IMR-90 (cell line): Measurements from ENCODE around the gene NSF.
"Not testable (repeated sequence)": the region's sequence is repeated elsewhere in the genome, so short reads cannot be mapped to it uniquely, and the experiment has no call there.

ENCODE experiments used
- CHD1 ChIP-seq: IDR thresholded peaks from 2 replicates; pipeline ENCODE4 v1.6.1; 2012; ENCODE audit warnings: low read depth, low read length, improper control_type of control experiment
- FOS ChIP-seq: fragments of 150-350 bp; IDR thresholded peaks from 2 replicates; pipeline ENCODE4 v1.6.1; 2016; ENCODE audit warnings: low read depth, low read length
- POLR2A ChIP-seq: IDR thresholded peaks from 2 replicates; pipeline ENCODE4 v1.6.1; 2012; ENCODE audit warnings: mild to moderate bottlenecking, low read depth, low read length
- RAD21 ChIP-seq: IDR thresholded peaks from 2 replicates; pipeline ENCODE4 v1.6.1; 2012; ENCODE audit warnings: low read length, improper control_type of control experiment
- RCOR1 ChIP-seq: IDR thresholded peaks from 2 replicates; pipeline ENCODE4 v1.6.1; 2012; ENCODE audit warnings: mild to moderate bottlenecking, low read length, improper control_type of control experiment; ENCODE audit not compliant: insufficient replicate concordance
- RFX5 ChIP-seq: IDR thresholded peaks from 2 replicates; pipeline ENCODE4 v1.8.0; 2012; ENCODE audit warnings: low read depth, mild to moderate bottlenecking, low read length, moderate library complexity
- TF ChIP-seq, protein P1 (sequence below): conservative IDR thresholded peaks from 2 replicates; pipeline ENCODE4 v1.5.1; 2012; ENCODE audit warnings: mild to moderate bottlenecking, low read depth, low read length, improper control_type of control experiment
- TF ChIP-seq, protein P2 (sequence below): fragments of 150-350 bp; IDR thresholded peaks from 2 replicates; pipeline ENCODE4 v1.6.1; 2017; ENCODE audit warnings: mild to moderate bottlenecking, antibody characterized with exemption, low read length, low read depth

DNA sequence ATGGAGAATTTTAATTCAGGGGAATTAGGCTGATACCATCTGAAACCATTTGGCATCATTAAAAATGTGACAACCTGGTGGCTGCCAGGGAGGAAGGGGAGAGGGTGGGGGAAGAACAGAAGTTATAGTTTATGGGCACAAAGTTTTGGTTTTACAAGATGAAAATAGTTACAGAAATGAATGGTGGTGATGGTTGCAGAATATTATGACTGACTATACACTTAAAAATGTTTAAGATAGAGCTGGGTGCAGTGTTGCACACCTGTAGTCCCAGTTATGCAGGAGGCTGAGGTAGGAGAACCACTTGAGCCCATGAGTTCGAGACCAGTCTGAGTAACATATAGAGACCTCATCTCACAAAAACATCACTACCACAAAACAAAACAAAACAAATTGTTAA, 23.5 kb upstream of the NSF start:
- TF ChIP-seq, protein P1, sequence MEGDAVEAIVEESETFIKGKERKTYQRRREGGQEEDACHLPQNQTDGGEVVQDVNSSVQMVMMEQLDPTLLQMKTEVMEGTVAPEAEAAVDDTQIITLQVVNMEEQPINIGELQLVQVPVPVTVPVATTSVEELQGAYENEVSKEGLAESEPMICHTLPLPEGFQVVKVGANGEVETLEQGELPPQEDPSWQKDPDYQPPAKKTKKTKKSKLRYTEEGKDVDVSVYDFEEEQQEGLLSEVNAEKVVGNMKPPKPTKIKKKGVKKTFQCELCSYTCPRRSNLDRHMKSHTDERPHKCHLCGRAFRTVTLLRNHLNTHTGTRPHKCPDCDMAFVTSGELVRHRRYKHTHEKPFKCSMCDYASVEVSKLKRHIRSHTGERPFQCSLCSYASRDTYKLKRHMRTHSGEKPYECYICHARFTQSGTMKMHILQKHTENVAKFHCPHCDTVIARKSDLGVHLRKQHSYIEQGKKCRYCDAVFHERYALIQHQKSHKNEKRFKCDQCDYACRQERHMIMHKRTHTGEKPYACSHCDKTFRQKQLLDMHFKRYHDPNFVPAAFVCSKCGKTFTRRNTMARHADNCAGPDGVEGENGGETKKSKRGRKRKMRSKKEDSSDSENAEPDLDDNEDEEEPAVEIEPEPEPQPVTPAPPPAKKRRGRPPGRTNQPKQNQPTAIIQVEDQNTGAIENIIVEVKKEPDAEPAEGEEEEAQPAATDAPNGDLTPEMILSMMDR = not testable (repeated sequence)
- not testable (repeated sequence) for TF ChIP-seq RCOR1, POLR2A, CHD1, FOS, RAD21, RFX5
- TF ChIP-seq, protein P2, sequence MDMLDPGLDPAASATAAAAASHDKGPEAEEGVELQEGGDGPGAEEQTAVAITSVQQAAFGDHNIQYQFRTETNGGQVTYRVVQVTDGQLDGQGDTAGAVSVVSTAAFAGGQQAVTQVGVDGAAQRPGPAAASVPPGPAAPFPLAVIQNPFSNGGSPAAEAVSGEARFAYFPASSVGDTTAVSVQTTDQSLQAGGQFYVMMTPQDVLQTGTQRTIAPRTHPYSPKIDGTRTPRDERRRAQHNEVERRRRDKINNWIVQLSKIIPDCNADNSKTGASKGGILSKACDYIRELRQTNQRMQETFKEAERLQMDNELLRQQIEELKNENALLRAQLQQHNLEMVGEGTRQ = not testable (repeated sequence)
